Measurements from ENCODE around the gene PHYKPL. TPM values are rescaled to one million over a fixed set of nuclear protein-coding genes. Genes with fewer than 3 reads are reported as not detected.

The PHYKPL gene
- total RNA-seq, 1 experiment from 2014 or later, result 48.8 TPM

GRCh38 chr5:178223196-178223773 is 9.3 kb downstream of the PHYKPL start:
- H3K9me3 Mint-ChIP-seq, result no peaks in the 10 kb centered on the region; a peak in 1 of 5 replicates
- peak overlapping the region in 2 of 3 experiments; percentile 64 to 84; a peak in 4 of 7 replicates for H3K27ac Mint-ChIP-seq

More at GRCh38 chr5:178223196-178223773, 9.3 kb downstream of the PHYKPL start:
- Histone ChIP-seq H3K56ac (ENCODE audit: insufficient read length, low read depth, low read length) (no peak overlapping the region), H2BK20ac (ENCODE audit: low read depth, low read length, poor library complexity, severe bottlenecking) (no peak overlapping the region), H3K18ac (ENCODE audit: insufficient read length, low read depth, low read length) (no peak overlapping the region), H3K79me1 (ENCODE audit: insufficient read depth, low read depth, low read length, poor library complexity, severe bottlenecking) (no peaks in the 10 kb centered on the region), H4K5ac (ENCODE audit: insufficient read length, low read depth, low read length) (no peak overlapping the region), H3K4ac (ENCODE audit: low read depth, low read length) (no peak overlapping the region), H3K14ac (ENCODE audit: insufficient read depth, low read length) (no peak overlapping the region), H3K27me3 (ENCODE audit: insufficient read depth, low read length) (no peaks in the 10 kb centered on the region), H4K20me1 (ENCODE audit: control insufficient read depth, insufficient read depth, insufficient read length) (peaks cover 3% of the 10 kb centered on the region), H3K9ac (ENCODE audit: extremely low read depth, insufficient read length, low read length) (no peak overlapping the region), H3K79me2 (ENCODE audit: insufficient read depth, low read length) (no peaks in the 10 kb centered on the region), H2BK12ac (ENCODE audit: insufficient read length, low read depth, low read length) (no peak overlapping the region), H3K4me1 (ENCODE audit: insufficient read depth, low read length) (peaks cover 2% of the 10 kb centered on the region; the same call in 1 of the 2 replicates), H3T11ph (ENCODE audit: low read length) (no peak overlapping the region), H3K4me2 (ENCODE audit: insufficient read depth, insufficient read length, low read length) (no peak overlapping the region), H4K91ac (ENCODE audit: insufficient read length, low read depth, low read length) (no peak overlapping the region), H4K8ac (replicated peaks; ENCODE audit: insufficient read length, low read depth, low read length) (no peak overlapping the region), H3K23me2 (ENCODE audit: insufficient read length, low read depth, low read length, poor library complexity, severe bottlenecking) (no peaks in the 10 kb centered on the region), H2AFZ (ENCODE audit: low read length) (no peak overlapping the region), H2BK120ac (ENCODE audit: low read depth, low read length, poor library complexity, severe bottlenecking) (no peak overlapping the region), H2AK5ac (ENCODE audit: insufficient read length, low read length) (no peak overlapping the region), H2BK15ac (ENCODE audit: low read depth, low read length) (no peak overlapping the region), H3K9me3 (ENCODE audit: control insufficient read depth, low read depth, low read length) (no peaks in the 10 kb centered on the region), H3K23ac (ENCODE audit: insufficient read length, low read depth, low read length) (no peak overlapping the region), H2BK5ac (ENCODE audit: insufficient read length, low read length) (no peak overlapping the region), H3K27ac (ENCODE audit: insufficient read length, low read depth, low read length) (no peak overlapping the region)
- no CpG with 5 or more reads among the region's 5 CpGs for WGBS (ENCODE audit: extremely low coverage, insufficient read length, low lambda C conversion rate)
- no peak for DNase-seq
- H3K36me3 Mint-ChIP-seq (ENCODE audit: insufficient read depth in 1 of 3, low read depth in 3 of 3), result peaks cover 38 to 78% (median 59%) of the 10 kb centered on the region in 3 experiments; a peak in 6 of 7 replicates
- H3K4me1 Mint-ChIP-seq, result peaks cover 17% of the 10 kb centered on the region in 2 experiments
- 0 out of 5 replicates have a peak overlapping the region, but pooled peaks of 1 of the 2 experiments have one; percentile 5 for H3K4me3 Mint-ChIP-seq
- peak; percentile 37; the same call in 2 of the 3 replicates for TF ChIP-seq CTCF (conservative IDR thresholded peaks at IDR 0.05)
- no peaks in the 10 kb centered on the region for H3K27me3 Mint-ChIP-seq (ENCODE audit: low read depth)
